ENCODE data around the gene AMOT. TPM values are rescaled to one million over a fixed set of nuclear protein-coding genes. Genes with fewer than 3 reads are reported as not detected.

The AMOT gene
- total RNA-seq, 2 experiments from 2014 or later: 1.4 to 1.6 TPM

- Histone ChIP-seq H3K9me3 (ENCODE audit: control insufficient read depth in 1 of 2, insufficient read depth in 1 of 2, low read length in 2 of 2) (no peaks in the 10 kb centered on the region), H3K4me3 (ENCODE audit: low read length) (no peak overlapping the region), H3K27me3 (ENCODE audit: control insufficient read depth in 1 of 2, insufficient read depth in 2 of 2, low read length in 2 of 2) (no peaks in the 10 kb centered on the region), H3K4me1 (ENCODE audit: insufficient read depth, low read length) (no peaks in the 10 kb centered on the region), H3K36me3 (ENCODE audit: insufficient read depth, low read length) (no peaks in the 10 kb centered on the region), H3K27ac (ENCODE audit: low read depth in 1 of 2, low read length in 2 of 2) (no peak overlapping the region)
- ChIA-PET CTCF (no interaction called here), POLR2A (no interaction called here)
- no peak for TF ChIP-seq CTCF (IDR thresholded peaks at IDR 0.05)
- H3K36me3 Mint-ChIP-seq (ENCODE audit: low read depth): no peaks in the 10 kb centered on the region
- intact Hi-C loops (cut with DNase I, micrococcal nuclease): no loop called here
- DNase-seq: no peak
- H3K27ac Mint-ChIP-seq: no peak overlapping the region
- H3K9me3 Mint-ChIP-seq: no peaks in the 10 kb centered on the region
- H3K4me3 Mint-ChIP-seq: no peak overlapping the region
- peaks cover 5% of the 10 kb centered on the region for H3K4me1 Mint-ChIP-seq (ENCODE audit: low read depth)
- H3K27me3 Mint-ChIP-seq: peaks cover 4% of the 10 kb centered on the region
- ATAC-seq (ENCODE audit: poor library complexity): no peak
Observed at GRCh38 chrX:112736310-112736709, 104.3 kb downstream of the AMOT start.

DNA sequence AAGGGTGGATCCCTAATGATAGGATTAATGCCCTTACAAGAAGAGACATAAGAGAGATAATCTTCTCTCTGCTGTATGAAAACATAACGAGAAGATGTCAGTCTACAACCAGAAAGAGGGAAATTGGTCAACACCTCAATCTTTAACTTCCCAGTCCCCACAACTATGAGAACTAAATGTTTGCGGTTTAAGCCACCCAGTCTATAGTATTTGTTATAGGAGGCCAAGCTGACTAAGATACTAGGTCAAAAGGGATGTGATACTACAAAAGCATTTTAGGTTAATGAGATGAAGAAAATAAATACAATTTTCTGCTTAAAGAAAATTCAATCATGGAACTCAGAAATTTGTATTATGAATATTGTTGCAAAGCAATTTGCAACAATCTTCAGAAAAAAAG is 105.5 kb downstream of the AMOT start:
- H3K27ac ChIP-seq (ENCODE audit: low read depth in 1 of 2, low read length in 2 of 2): no peak overlapping the region
- Mint-ChIP-seq H3K9me3 (no peaks in the 10 kb centered on the region), H3K4me1 (ENCODE audit: low read depth) (peaks cover 5% of the 10 kb centered on the region), H3K4me3 (no peak overlapping the region), H3K36me3 (ENCODE audit: low read depth) (no peaks in the 10 kb centered on the region), H3K27me3 (peaks cover 6% of the 10 kb centered on the region), H3K27ac (no peak overlapping the region)
- H3K27me3 ChIP-seq (ENCODE audit: control insufficient read depth in 1 of 2, insufficient read depth in 2 of 2, low read length in 2 of 2): no peaks in the 10 kb centered on the region
- CTCF ChIA-PET: no interaction called here
- DNase-seq (no peak), ATAC-seq (ENCODE audit: poor library complexity) (no peak)
- H3K9me3 ChIP-seq (ENCODE audit: control insufficient read depth in 1 of 2, insufficient read depth in 1 of 2, low read length in 2 of 2): no peaks in the 10 kb centered on the region
- H3K4me1 ChIP-seq (ENCODE audit: insufficient read depth, low read length): no peaks in the 10 kb centered on the region
- POLR2A ChIA-PET: no interaction called here
- no peaks in the 10 kb centered on the region for H3K36me3 ChIP-seq (ENCODE audit: insufficient read depth, low read length)
- no peak overlapping the region for H3K4me3 ChIP-seq (ENCODE audit: low read length)
- intact Hi-C loops (cut with DNase I, micrococcal nuclease): no loop called here
- TF ChIP-seq CTCF (IDR thresholded peaks at IDR 0.05): no peak

GRCh38 chrX:112734290-112734689 is 106.3 kb downstream of the AMOT start:
- no peak for TF ChIP-seq CTCF (IDR thresholded peaks at IDR 0.05)
- no peaks in the 10 kb centered on the region for H3K27me3 ChIP-seq (ENCODE audit: control insufficient read depth in 1 of 2, insufficient read depth in 2 of 2, low read length in 2 of 2)
- Mint-ChIP-seq H3K36me3 (ENCODE audit: low read depth) (no peaks in the 10 kb centered on the region), H3K27ac (no peak overlapping the region), H3K4me3 (no peak overlapping the region), H3K27me3 (peaks cover 6% of the 10 kb centered on the region), H3K9me3 (no peaks in the 10 kb centered on the region), H3K4me1 (ENCODE audit: low read depth) (peaks cover 5% of the 10 kb centered on the region)
- DNase-seq (peak in 1 of 14 experiments; percentile 4), ATAC-seq (ENCODE audit: poor library complexity) (no peak)
- no peaks in the 10 kb centered on the region for H3K36me3 ChIP-seq (ENCODE audit: insufficient read depth, low read length)
- H3K4me1 ChIP-seq (ENCODE audit: insufficient read depth, low read length): no peaks in the 10 kb centered on the region
- H3K9me3 ChIP-seq (ENCODE audit: control insufficient read depth in 1 of 2, insufficient read depth in 1 of 2, low read length in 2 of 2): no peaks in the 10 kb centered on the region
- H3K27ac ChIP-seq (ENCODE audit: low read depth in 1 of 2, low read length in 2 of 2): no peak overlapping the region
- no peak overlapping the region for H3K4me3 ChIP-seq (ENCODE audit: low read length)
- intact Hi-C loops (cut with DNase I, micrococcal nuclease): loop anchor here in 1 of 2 experiments (5.0 kb wide), 1 partner anchor 867 kb away; no protein-coding TSS in a partner anchor
- POLR2A ChIA-PET: no interaction called here
- CTCF ChIA-PET: interaction anchor here (0.8 kb wide), 1 partner anchor 1015 kb away, joined by 3 read pairs; no protein-coding TSS in a partner anchor
